OCI-LY7 (cell line): ENCODE results near the gene ATG9A. TPM values are rescaled to one million over a fixed set of nuclear protein-coding genes. Genes with fewer than 3 reads are reported as not detected.

Experiments used
- BruUV-seq: library from RNA; stranded (reverse); fragments of 400-500 nt; replicated peaks from 2 replicates; lab custom pipeline; 2021; lab: Mats Ljungman, UMichigan
- CTCF ChIA-PET: fragments of 300-600 bp; sonication (Branson Sonifier 250); formaldehyde crosslinking; loops from one replicate; lab custom pipeline; 2022; ENCODE audit warnings: antibody characterized with exemption; ENCODE audit not compliant: unreplicated experiment; lab: Charles Lee
- POLR2A ChIA-PET: fragments of 300-600 bp; sonication (Branson Sonifier 250); formaldehyde crosslinking; loops from one replicate; lab custom pipeline; 2022; ENCODE audit warnings: antibody characterized with exemption; lab: Charles Lee
- DNase-seq: peaks from one replicate; pipeline ENCODE4 v3.0.0-alpha.2; 2015; ENCODE audit warnings: low spot score
- H2AFZ ChIP-seq: fragments of 200-600 bp; sonication (generic), shearing (Covaris generic); 2 replicates; pipeline ENCODE4 v1.6.1; 2014; ENCODE audit warnings: mild to moderate bottlenecking, antibody characterized with exemption, low read length, moderate library complexity
- H3K27ac ChIP-seq: fragments of 200-600 bp; sonication (generic); 2 replicates; pipeline ENCODE4 v1.5.1; 2014; ENCODE audit warnings: mixed run types, low read depth, mild to moderate bottlenecking, moderate library complexity, low read length, inconsistent platforms; ENCODE audit not compliant: poor library complexity, severe bottlenecking
- H3K36me3 ChIP-seq: fragments of 200-600 bp; sonication (generic); 2 replicates; pipeline ENCODE4 v1.6.1; 2014; ENCODE audit warnings: mild to moderate bottlenecking, antibody characterized with exemption, low read length, moderate library complexity, mixed read lengths; ENCODE audit not compliant: insufficient read depth
- H3K4me1 ChIP-seq: fragments of 200-600 bp; sonication (generic); 2 replicates; pipeline ENCODE4 v1.5.1; 2014; ENCODE audit warnings: mild to moderate bottlenecking, low read length; ENCODE audit not compliant: insufficient read depth, poor library complexity, severe bottlenecking
- H3K4me2 ChIP-seq: fragments of 200-600 bp; sonication (generic); 2 replicates; pipeline ENCODE4 v1.6.1; 2014; ENCODE audit warnings: mild to moderate bottlenecking, low read length
- H3K4me3 ChIP-seq: fragments of 200-600 bp; sonication (generic); 2 replicates; pipeline ENCODE4 v1.5.1; 2014; ENCODE audit warnings: mild to moderate bottlenecking, low read depth, low read length; ENCODE audit not compliant: poor library complexity, severe bottlenecking
- H3K79me2 ChIP-seq: fragments of 200-600 bp; sonication (generic); 2 replicates; pipeline ENCODE4 v1.6.1; 2016; ENCODE audit warnings: low read depth, mild to moderate bottlenecking, low read length, moderate library complexity, mixed read lengths; ENCODE audit not compliant: insufficient read depth
- H3K9me2 ChIP-seq: fragments of 200-600 bp; sonication (generic); 2 replicates; pipeline ENCODE4 v1.6.1; 2016; ENCODE audit warnings: mild to moderate bottlenecking, low read length, mixed read lengths; ENCODE audit not compliant: insufficient read depth
- H3K9me3 ChIP-seq: fragments of 200-600 bp; sonication (generic); 2 replicates; pipeline ENCODE4 v1.6.1; 2014; ENCODE audit warnings: mild to moderate bottlenecking, mixed run types, low read length, mixed read lengths
- H4K20me1 ChIP-seq: fragments of 200-600 bp; sonication (generic); 2 replicates; pipeline ENCODE4 v1.6.1; 2014; ENCODE audit warnings: mild to moderate bottlenecking, antibody characterized with exemption, low read length, moderate library complexity, mixed read lengths; ENCODE audit not compliant: insufficient read depth
- EZH2phosphoT487 ChIP-seq: fragments of 200-600 bp; sonication (generic); IDR thresholded peaks from 2 replicates; pipeline ENCODE4 v1.6.1; 2018; ENCODE audit warnings: low read depth, borderline replicate concordance, mild to moderate bottlenecking, mixed run types, antibody characterized with exemption, low read length, moderate library complexity, mixed read lengths
- intact Hi-C: fragments of 100-400 bp; cut with micrococcal nuclease; formaldehyde crosslinking; loops from one replicate; pipeline ENCODE4 v1.10.0; 2022; ENCODE audit not compliant: unreplicated experiment
- total RNA-seq, 2 experiments: library from RNA; depleted of rRNA in 1 of 2; stranded (reverse); fragments of >200 nt in 1 of 2; shearing (Covaris generic) in 1 of 2; gene quantifications; 2 replicates each; pipeline ENCODE4 v1.2.3, GENCODE V29; 2014 to 2022
- TF ChIP-seq, protein P1 (sequence below): fragments of 200-600 bp; sonication (generic); conservative IDR thresholded peaks from 2 replicates; pipeline ENCODE4 v1.5.1; 2014; ENCODE audit warnings: mild to moderate bottlenecking, antibody characterized with exemption, low read length, moderate library complexity, mixed read lengths

ATG9A gene
- total RNA-seq, 2 experiments from 2014 or later = 22.2 to 23.4 TPM

DNA sequence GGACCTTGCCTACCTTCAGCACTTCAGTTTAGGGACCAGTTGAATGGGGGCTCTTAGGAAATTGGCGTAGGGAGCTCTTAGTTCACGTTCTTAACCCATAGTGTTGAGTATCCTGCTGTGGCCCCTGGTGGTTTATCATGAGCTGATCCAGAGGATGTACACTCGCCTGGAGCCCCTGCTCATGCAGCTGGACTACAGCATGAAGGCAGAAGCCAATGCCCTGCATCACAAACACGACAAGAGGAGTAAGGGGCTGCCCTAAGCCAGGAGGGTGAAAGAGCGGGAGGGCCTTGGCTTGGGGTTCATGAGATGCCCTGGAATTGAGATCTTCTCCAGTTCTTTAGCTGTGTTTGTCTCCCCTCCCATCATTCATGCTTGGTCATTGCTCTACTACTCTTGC is 48.5 kb downstream of the ATG9A start:
- Histone ChIP-seq H3K4me3 (no peak overlapping the region), H3K79me2 (peaks cover 21% of the 10 kb centered on the region; the same call in 1 of the 2 replicates), H3K36me3 (peaks cover 67% of the 10 kb centered on the region), H2AFZ (no peak overlapping the region), H3K9me3 (no peaks in the 10 kb centered on the region), H3K4me1 (peaks cover 11% of the 10 kb centered on the region), H3K9me2 (no peaks in the 10 kb centered on the region), H3K27ac (no peak overlapping the region), H3K4me2 (no peak overlapping the region), H4K20me1 (0 out of 2 replicates have a peak, but pooled peaks cover 10% of the 10 kb centered on the region)
- POLR2A ChIA-PET = interaction anchor here (0.5 to 1.1 kb wide), 4 partner anchors 15 to 140 kb away, joined by 3 to 5 read pairs (median 3); partner anchors contain the start of gene CFAP65
- CTCF ChIA-PET = no interaction called here
- no TSS peak for BruUV-seq
- DNase-seq = no peak
- intact Hi-C loops = no loop called here
- TF ChIP-seq EZH2phosphoT487 = no peak
- TF ChIP-seq, protein P1, sequence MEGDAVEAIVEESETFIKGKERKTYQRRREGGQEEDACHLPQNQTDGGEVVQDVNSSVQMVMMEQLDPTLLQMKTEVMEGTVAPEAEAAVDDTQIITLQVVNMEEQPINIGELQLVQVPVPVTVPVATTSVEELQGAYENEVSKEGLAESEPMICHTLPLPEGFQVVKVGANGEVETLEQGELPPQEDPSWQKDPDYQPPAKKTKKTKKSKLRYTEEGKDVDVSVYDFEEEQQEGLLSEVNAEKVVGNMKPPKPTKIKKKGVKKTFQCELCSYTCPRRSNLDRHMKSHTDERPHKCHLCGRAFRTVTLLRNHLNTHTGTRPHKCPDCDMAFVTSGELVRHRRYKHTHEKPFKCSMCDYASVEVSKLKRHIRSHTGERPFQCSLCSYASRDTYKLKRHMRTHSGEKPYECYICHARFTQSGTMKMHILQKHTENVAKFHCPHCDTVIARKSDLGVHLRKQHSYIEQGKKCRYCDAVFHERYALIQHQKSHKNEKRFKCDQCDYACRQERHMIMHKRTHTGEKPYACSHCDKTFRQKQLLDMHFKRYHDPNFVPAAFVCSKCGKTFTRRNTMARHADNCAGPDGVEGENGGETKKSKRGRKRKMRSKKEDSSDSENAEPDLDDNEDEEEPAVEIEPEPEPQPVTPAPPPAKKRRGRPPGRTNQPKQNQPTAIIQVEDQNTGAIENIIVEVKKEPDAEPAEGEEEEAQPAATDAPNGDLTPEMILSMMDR = no peak

DNA sequence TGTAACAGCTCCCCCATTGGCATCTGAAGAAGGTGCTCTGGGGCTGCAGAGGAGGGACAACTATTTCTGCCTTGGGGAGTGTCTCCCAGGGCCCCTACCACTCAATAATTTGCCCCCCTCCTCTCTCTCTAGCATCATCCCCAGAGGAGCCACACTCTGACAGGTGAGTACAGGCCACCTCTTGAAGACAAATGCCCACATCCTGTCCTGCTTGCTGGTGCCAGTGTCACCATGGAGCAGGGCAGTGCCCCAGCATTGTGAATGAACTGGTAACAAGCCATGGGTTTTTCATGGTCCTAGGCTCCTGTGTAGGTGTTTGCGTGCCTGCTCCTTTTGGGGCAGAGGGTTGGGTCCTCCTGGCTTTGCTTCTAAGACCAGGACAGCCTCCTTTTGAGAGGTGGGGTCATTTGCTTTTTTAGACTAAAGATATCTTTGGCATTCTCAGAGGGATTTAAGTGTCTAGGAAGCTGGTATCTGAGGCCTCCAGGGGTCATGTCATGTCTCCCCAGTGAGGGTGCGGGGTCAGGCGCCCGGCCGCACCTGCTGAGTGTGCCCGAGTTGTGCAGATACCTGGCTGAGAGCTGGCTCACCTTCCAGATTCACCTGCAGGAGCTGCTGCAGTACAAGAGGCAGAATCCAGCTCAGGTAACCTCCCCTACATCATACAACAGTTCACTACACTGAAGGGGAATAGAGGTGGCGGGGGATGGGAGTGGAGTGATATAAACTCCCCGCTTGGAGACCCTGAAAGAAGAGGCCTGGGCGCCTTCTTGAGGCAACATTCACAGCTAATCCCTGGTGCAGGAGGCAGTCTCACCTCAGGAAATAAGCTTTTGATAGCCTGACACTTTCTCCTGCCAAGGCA is 49.6 kb downstream of the ATG9A start:
- BruUV-seq = no TSS peak
- Histone ChIP-seq H3K4me2 (peak overlapping the region; percentile 95), H3K4me3 (peak overlapping the region; percentile 88), H3K27ac (no peak overlapping the region), H4K20me1 (0 out of 2 replicates have a peak, but pooled peaks cover 10% of the 10 kb centered on the region), H2AFZ (no peak overlapping the region), H3K79me2 (peaks cover 26% of the 10 kb centered on the region; the same call in 1 of the 2 replicates), H3K9me2 (no peaks in the 10 kb centered on the region), H3K4me1 (peaks cover 18% of the 10 kb centered on the region), H3K9me3 (no peaks in the 10 kb centered on the region), H3K36me3 (peaks cover 64% of the 10 kb centered on the region)
- TF ChIP-seq, protein P1 = no peak
- TF ChIP-seq EZH2phosphoT487 = no peak
- ChIA-PET CTCF (no interaction called here), POLR2A (interaction anchor here (1.0 to 1.5 kb wide), 3 partner anchors 26 to 97 kb away, joined by 3 to 7 read pairs (median 3); partner anchors contain the start of gene ZFAND2B)
- no peak for DNase-seq
- intact Hi-C loops = loop anchor here (5.0 kb wide), 2 partner anchors 207 to 362 kb away; partner anchors contain the start of genes CHPF, DNPEP and TMEM198
